Activated T-helper 9 cell treated with anti-CD3 and anti-CD28 coated beads, Interleukin-2, amount 50 U/mL, for 16 hours (primary cell): ENCODE data around the gene IGF1R.

ENCODE experiments used
- DNase-seq: peaks from one replicate; pipeline ENCODE4 v3.0.0-alpha.2; 2020; ENCODE audit warnings: low read depth

The IGF1R gene

DNA sequence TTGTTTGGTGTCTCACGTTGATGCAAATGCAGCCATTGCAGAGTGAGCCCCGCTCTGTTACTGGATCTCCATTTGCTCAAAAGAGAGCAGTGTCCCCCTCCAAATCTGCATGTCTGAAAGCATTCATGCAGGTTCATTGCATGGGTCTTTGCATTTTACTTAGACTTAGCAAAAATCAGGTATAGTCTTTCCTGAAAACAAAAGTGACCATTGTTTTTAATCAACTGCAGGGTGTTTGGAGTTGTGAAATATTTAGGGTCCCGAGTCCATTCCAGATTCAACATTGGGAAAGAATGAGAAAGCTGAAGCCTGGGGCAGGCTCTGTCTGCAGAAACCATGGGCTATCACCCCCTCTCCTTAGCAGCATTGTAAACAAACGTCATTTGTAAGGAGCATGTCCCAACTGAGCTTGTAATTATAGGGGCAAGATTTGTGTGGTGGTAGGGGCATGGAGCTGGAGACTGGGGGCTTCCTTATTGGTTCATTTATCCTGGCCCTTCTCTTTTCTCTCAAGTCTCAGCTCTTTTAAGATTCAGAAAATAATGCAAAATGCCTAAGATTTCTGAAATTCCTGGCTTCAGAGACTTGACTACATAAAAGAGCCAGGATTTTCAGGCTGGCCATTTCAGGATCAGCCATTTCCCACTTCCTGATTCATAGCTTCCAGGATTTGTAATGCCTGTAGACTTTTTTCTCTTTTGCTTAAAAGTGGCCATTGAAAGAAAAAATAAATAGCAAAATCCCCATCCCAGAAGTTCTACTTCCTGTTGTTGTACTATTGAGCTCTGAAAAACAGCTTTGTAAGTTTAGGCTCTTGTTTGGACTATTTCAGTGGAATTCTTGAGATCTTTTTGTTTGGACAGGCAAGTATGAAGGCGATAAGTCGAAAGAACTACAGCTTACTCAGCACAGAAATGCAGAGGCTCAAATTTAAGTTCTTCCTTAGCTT, 23.0 kb downstream of the IGF1R start:
- DNase-seq: no peak

DNA sequence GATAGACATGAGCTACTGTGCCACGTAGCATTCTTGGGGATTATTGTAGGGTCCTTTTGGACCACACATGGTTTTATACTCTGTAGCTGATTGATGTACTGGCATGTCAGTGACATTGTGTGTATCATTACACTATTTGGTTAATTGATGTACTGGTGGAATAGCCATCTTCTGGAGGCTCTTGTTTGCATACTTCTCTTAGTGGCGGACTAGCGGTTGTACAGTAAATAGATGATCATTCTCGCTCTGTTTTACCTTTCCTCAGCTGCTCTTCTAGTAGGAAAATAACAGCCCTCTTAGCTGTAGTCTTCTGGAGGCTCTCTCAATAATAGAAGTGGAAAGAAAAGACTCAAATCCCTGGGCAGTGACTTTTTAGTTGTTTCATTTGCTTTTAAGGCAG, 24.8 kb downstream of the IGF1R start:
- DNase-seq: no peak

DNA sequence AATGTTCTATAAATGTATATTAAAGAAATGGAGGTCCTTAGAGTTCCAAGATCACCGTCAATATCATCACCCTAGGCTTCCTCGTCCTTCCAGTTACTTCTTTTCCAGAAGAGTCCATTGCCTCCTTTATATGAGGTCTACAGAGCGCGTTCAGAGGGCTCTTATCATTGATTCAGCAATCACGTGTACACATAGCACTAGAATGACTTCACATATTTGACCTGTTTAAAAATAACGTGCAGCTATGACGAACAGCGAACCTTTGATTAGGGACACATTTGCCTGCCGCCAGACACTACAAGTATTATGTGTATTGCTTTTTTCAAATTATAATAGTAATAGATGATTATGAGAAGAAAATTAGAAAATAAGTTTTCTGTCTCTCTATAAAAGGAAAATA, 26.0 kb downstream of the IGF1R start:
- DNase-seq: no peak

DNA sequence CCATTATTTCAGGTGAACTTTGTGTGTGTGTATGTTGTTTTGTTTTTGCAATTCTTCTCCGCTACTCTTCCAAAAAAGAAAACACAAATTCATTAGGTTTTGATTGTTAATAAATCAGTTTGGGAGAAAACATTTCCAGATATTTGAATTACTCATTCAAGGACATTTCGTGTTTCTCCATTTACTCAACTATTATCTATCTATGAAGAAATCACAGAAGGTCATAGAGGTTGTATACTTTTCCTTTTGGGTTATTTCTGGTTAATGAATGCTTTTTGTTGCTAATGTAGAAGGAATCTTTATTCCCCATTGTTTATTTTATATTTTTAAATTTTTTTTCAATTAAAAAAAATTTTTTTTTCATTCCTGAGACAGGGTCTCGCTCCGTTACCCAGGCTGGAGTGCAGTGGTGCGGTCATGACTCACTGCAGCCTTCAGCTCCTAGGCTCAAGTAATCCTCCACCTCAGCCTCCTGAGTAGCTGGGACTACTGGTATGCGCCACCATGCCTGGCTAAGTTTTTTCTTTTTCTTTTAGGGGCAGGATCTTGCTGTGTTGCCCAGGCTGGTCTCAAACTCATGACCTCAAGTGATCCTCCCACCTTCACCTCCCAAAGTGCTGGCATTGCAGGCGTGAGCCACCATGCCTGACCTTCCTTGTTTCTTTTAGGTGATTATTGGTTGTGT, 28.4 kb downstream of the IGF1R start:
- DNase-seq: no peak

DNA sequence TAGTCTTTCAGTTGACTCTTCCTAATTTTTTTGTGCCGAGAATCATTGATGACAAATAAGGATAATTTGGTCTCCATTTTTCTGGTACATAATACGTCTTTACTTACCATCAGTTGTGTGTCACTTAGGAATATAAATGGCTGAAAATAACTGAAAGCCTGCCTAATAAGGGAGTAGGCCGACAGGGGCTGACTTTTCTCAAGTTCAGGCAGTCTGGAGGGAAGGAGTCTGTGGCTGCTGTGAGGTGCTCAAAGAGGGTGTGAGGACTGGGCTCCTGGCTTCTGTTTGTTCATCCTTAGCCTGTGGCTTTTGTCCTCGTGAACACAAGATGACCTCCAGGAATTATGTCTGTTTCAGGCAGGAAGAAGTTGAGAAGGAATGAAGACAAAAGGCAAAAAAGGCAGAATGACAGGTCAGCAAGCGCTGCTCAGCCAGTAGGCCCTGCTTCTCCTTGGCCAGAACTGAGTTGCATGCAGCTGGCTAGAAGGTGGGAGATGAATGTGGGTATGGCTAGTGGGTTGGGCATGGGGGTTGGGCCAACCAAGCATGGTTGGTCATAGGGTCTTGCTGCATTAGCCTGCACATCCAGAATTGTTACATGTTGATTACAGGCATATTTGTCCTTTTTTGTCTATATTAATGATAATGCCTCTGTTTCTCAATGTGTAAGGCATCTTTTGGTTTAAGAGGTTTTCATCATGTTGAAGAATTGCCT, 29.2 kb downstream of the IGF1R start:
- DNase-seq: no peak

DNA sequence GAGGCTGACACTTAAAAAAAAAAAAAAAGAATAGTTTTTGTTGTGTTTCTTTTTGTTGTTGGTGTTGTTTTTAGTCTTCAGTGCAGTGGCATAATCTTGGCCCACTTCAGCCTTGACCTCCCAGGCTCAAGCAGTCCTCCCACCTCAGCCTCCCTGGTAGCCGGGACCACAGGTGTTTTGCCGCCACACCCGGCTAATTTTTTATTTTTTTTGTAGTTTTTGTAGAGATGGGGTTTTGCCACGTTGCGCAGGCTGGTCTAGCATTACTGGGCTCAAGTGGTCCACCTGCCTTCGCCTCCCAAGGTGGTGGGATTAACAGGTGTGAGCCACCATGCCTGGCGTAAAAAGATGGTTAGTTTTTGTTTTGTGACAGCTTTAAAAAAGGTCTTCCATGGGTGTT, 30.1 kb downstream of the IGF1R start:
- DNase-seq: no peak

DNA sequence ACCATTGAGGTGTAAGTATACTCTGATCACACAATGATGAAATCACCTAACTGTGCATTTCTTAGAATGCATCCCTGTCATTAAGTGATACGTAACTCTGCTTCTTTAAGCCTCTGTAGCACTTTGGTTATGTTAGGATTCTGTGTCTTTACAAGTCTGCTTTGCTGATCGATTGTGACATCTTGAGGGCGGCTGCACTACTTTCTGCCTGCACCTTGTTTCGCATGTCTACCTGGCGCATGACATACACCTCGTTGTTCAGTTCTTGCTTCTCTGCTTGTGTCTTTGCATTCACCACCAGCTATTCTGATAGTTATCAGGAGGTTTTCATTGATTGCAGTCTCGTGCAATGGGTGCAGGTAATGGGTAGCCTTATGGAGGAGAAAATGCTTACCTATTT, 32.7 kb downstream of the IGF1R start:
- no peak for DNase-seq

DNA sequence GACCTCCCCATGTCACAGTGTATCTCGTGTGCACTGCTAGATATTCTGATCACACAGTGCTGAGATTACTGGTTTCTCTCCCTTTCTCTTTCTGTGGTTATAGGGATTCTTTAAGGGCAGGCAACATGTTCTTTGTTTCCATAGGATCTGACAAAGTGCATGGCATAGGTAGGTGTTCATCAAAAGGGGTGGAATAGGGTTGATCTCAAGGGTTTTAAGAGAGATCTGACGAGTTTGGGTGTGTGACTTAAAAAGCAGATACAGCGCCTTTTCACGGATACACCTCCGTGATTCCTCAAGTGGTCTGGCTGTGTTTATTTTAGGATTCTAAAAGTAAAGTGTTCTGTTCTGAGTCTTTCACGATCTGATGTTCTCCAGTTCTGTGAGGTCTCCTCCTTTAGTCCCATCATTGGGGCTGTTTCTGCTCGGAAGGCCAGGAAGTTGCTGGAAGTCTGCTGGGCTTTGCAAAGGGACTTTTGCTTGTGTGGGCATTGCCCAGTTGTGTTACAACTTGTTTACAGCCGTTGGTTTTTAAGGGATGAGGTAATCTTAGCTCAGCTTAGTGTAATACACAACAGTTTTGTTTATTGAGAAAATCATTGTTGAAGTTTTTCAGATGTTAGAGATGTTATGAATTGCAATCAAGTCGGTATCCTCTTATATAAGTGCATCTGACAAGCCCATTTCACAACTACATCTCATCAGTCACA, 34.8 kb downstream of the IGF1R start:
- DNase-seq: no peak

DNA sequence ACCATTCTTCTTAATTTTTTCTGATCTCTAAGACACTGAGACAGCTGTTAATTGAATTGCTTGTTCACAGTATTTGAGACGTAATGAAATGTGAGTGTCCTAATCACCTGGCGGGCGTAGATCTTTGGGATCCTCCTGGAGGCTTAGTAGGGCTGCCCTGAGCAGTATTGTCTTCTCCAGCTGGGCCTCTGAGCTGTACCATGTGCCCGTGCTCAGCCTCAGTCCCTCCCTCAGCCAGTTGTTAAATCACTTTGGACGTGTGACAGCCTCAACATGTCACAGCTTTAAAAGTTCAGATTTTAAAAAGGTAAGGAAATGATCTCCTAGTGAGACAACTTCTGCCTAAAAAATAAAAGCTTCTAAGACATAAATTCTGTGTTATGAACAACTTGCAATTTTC, 35.5 kb downstream of the IGF1R start:
- DNase-seq: no peak

DNA sequence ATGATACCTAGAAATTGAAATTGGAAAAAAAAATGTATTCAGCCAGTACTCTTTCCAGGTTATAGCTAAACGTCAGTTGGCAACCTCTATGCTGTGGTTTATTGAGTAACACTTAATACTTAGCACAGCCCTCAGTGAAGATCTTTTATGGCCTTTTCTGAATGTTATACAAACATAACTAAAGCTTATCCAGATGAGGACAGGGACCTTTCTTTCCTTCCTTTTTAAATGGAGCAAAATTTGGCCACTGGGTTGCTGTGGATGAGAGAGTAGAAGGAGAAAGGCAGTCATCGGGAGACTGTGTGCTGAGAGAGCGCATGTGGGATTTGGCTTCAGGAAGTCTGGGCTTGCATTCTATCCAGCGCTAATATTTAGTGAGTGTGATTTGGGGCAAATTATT, 36.1 kb downstream of the IGF1R start:
- DNase-seq: no peak

DNA sequence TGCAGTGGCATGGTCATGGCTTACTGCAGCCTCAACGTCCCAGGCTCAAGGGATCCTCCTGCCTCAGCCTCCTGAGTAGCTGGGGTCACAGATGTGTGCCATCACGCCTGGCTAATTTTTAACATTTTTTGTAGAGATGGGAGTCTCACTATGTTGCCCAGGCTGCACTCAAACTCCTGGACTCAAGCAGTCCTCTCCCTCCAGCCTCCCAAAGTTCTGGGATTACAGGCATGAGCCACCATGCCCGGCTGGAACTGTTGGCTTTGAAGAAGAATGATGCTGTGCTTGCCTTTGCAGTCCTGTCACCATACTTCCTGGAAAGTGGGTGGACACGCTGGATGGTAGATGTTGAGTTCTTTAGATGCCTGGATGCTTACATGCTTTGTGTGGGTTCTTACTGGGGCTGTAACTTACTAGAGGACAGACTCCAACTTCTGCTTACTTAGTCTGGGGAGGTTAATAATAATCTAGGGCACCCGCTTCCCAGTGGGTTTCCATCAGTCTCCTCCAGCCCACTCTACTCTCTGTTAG, 36.7 kb downstream of the IGF1R start:
- DNase-seq: no peak

DNA sequence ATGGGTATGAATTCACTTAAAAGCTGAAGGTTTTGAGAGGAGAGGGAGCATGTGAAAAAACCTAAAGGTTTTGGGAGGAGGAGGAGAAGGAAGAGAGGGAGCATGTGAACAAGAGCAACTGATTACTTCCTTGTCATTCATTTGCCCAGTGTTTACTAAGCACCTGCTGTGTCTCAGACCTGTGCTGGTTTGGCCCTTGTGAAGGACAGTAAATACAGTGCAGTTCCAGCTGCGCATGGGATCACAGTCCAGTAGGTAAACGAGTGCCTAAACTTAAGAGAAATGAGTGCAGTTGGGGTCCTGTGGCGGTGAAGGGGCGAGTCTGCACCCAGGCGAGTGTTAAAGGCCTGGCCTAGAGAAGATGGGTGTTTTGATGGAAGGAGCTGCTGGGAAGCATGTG, 38.6 kb downstream of the IGF1R start:
- no peak for DNase-seq

DNA sequence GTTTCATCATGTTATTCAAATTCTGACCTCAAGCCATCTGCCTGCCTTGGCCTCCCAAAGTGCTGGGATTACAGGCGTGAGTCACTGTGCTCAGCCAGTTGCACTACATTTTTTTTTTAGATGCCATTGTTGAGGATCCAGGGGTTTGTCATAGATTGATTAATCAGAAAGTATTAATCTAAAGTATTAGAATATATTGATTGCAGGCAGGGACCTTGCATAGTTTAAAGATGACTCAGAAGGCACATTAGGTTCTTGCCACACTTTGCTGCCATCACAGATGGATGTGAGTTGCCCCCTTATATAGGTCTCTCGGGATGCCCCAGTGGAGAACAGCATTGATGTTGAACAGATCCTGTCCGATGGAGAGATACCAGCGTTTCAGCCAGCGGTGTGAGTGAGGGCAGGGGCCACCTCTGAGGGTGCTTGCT, 41.1 kb downstream of the IGF1R start:
- DNase-seq: no peak

DNA sequence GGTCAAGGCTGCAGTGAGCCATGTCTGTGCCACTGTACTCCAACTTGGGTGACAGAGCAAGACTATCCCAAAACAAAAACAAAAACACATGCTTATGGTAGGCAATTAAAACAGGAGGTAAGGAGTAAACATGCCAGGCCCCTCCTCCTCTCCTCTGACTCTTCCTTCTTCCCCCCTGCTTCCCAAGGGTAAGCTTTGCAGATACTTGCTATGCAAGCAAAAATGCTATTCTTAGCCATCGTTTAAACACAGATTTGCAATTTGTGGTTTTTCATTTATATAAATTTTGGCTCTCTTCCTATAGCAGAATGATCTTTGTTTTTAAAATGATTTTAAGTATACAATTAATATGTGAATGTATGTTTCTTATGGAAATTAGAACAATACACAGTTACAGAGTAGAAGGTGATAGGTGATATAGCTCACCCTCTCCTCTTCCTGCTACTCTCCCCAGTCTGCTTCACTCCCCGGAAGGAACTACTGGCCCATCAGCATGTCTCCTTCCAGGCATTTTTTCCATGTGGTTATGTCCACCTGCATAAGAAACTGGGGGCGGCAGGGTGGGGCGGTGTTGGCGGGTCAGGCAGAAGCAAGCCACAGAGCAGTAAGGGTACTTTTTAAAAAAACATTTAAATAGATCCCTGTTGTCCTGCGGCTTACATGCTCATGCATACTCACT, 42.1 kb downstream of the IGF1R start:
- DNase-seq: no peak

DNA sequence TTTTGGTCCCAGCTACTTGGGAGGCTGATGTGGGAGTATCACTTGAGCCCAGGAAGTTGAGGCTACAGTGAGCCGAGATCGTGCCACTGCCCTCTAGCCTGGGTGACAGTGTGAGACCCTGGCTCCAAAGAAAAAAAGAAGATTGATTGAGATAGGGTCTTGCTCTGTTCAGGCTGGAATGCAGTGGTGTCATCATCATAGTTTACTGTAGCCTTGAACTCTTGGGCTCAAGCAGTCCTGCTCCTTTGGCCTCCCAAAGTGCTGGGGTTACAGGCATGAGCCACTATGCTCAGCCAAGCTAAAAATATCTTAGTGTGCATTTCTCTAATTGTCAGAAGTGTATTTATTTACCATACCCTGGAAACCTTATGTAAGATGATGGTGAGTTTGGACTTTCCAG, 43.9 kb downstream of the IGF1R start:
- no peak for DNase-seq

DNA sequence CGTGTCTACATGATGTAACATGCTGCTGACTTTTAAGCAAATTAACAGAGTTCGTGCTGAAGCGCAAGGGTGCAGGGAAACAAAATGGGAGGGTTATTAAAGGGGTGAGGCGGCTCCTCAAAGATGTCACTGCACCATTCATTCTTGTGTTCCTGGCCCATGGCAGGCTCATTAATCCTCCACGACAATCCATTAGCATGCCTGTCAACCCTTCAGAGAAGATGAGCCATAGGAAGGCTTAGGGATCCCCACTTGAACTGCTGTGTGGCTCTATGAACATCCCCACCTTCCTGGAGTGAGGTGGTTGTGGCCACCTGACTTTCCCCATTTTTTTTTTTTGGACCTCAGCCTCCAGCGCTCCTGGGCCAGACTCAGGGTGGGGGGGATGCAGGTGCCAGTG, 45.8 kb downstream of the IGF1R start:
- DNase-seq: no peak

DNA sequence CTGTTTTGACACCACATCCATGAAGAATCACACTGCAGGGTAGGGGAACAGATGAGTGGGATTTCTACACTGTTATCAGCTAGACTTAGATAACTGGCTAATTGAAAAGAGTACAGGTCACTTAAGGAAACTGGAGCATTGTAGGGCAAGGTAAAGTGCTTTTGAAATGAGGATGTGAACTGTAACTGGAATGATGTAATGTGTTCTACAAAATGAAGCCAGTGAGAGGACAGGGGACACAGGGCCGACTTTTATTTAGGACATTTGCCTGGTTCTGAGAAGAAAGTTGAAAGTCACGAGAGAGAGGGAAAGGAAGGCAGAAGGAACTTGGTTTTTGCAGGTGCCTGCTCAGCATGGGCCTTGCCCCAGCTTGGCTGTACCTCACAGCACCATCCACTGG, 50.5 kb downstream of the IGF1R start:
- no peak for DNase-seq

DNA sequence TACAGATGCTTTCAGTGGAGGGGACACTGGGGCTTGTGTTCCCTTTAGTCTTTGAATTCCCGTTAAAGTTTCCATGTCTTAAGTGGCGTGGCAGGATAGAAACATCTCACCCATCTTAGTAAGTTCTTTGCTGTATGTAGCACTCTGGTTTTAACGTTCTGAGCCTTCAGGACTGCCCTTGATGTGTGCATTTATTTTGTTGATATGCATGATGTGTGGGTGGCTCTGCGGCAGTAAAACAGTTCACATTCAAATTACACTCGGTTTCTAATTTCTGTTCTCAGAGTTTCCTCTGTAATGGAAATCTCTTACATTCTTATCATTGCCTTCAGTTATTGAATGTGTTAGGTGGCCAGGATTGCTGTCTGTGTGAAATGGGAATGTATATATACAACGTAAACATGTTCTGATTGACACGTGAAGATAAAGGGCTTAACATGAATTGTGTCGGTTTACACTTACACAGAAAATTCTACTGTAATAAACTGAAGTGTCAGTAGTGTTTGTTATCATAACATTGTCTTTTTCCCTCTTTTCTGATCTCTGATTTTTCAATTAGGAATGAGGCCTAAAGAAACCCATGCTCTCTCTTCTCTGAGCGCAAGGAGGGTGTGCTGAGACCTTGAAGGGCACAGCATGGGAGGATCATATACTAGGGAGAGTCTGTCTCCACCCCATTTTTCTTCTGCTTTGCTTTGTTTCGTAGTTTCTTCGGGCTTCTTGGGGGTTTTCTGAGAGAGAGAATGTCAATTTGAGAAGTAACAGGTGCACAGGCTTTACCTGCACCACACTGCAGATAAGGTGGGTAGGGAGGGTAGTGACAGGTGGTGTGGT, 51.5 kb downstream of the IGF1R start:
- DNase-seq: no peak

DNA sequence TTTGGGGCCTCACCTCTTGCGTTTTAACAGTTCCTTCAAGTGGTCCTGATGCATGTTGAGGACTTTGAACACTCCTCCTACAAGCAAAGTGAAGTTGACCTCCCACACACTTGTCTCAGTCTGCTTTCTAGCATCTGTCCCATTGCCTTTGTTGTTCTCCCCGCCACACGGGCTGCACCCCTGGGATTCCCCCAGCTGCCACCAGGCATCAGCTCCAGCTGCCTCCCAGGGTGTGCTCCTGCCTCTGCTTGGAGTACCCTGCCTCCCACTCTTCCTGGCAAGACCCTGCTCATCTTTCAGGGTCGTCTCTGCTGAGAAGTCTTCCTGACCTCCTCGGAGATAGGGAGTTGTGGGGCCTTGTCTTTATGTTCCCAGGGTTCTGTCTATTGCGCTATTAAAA, 52.2 kb downstream of the IGF1R start:
- no peak for DNase-seq

DNA sequence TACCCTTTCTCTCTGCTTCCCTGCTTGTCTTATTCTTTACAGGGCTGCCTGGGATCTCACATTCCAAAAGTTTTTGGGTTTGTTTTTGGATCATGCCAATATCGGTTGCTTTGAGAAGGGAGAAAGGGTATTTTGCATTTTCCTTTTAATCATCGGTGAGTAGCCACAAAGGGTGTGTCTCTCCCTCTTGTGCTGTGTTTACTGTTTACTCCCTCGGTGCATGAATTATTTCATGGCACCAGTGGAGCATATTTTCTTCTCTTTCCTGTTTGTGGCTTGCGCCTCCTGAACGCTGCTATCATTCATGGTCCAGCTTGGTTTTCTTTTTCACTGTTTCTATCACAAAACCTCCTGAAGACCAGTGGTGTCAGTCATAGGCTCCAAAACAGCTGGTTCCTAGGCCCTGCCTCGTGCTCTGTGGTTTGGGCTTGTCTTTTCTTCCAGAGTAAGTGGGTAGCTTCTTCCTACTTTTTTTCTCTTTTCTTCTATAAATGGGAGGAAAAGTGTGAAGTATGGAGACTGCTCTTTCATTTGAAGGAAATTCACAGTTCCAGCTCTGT, 54.9 kb downstream of the IGF1R start:
- DNase-seq: no peak
